ENCODE results near the gene TMC4.
A peak's percentile ranks its signal among the peaks of the same experiment; 100 is the strongest.
"Not testable (repeated sequence)": the region's sequence is repeated elsewhere in the genome, so short reads cannot be mapped to it uniquely, and the experiment has no call there.

Gene TMC4, protein sequence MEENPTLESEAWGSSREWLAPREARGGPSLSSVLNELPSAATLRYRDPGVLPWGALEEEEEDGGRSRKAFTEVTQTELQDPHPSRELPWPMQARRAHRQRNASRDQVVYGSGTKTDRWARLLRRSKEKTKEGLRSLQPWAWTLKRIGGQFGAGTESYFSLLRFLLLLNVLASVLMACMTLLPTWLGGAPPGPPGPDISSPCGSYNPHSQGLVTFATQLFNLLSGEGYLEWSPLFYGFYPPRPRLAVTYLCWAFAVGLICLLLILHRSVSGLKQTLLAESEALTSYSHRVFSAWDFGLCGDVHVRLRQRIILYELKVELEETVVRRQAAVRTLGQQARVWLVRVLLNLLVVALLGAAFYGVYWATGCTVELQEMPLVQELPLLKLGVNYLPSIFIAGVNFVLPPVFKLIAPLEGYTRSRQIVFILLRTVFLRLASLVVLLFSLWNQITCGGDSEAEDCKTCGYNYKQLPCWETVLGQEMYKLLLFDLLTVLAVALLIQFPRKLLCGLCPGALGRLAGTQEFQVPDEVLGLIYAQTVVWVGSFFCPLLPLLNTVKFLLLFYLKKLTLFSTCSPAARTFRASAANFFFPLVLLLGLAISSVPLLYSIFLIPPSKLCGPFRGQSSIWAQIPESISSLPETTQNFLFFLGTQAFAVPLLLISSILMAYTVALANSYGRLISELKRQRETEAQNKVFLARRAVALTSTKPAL

DNA sequence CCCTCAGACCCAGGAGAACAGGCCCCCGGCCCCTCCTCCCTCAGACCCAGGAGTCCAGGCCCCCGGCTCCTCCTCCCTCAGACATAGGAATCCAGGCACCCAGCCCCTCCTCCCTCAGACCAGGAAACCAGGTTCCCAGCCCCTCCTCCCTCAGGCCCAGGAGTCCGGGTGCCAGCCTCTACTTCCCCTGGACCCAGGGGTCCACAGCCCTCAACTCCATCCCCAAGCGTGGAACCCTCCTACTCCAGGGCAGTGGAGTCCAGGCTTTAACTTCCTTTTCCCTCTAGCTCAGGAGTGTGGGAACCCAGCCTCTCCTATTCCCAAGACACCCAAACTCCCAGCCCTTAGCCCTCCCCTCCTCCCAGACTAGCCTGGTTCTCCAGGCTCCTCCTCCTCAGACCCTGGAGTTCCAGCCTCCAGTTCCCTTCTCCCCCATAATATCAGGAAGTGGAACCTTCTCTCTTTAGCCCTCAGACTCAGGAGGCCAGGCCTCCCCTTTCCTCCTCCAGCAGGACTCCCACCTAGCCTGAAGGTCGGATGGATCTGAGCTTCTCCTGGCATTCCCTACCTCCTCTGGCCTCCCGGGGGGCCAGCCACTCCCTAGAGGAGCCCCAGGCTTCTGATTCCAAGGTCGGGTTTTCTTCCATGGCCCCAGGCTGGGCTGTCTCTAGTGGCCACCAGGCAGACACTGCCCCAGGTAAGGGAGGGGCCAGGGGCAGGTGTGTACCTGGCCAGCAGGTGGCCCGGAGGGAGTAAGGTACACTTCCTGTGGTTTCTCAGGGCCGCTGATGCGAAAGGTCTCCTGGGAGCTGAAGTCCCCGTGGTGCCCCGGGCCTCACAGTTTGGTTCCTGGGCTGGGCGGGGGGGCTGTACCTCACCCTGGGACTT is at the start of gene TMC4:
Gene TMC4 (minus strand): TSS at position 690 of the 888 bp plus-strand sequence. CDS start 43 bp downstream, at position 647.
- peak; percentile 34 for DNase-seq

DNA sequence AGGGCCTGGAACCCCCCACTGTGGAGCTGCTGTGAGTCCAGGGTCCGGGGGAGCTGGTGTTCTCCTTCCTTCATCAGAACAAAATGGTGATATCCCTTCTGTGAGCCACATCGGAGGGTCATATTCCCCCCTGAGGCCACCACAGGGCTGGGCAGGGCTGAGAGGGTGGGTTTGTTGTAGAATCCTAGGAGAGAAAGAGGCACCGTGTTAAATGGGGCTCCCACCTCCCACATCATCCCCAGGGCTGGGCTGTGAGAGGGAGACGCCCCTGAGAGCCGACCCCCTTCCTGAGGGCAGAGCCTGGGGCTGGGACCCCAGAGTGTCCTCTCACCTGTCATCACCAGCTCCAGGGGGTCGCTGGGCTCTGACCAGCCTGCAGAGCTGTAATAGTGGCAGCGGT is 49.0 kb upstream of the TMC4 start:
- not testable (repeated sequence) for DNase-seq

DNA sequence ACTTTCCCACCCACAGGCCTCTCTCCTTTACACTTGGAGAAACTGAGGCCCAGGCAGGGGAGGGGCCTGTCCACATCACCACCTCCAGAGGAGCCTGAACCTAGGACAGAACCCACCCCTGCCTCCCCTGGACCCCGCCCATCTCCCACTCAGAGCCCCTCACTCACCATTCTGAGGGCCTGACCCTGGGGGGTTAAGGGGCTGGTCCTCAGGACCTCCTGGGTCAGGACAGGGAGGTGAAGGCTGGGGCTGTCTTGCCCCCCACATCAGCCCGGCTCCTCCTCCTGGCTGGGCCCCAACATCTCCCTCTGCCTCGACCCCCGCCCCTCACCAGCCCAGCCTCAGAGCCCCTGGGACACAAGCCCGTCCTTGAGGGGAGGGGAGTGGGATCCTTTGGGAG is 46.7 kb upstream of the TMC4 start:
- DNase-seq: not testable (repeated sequence)

DNA sequence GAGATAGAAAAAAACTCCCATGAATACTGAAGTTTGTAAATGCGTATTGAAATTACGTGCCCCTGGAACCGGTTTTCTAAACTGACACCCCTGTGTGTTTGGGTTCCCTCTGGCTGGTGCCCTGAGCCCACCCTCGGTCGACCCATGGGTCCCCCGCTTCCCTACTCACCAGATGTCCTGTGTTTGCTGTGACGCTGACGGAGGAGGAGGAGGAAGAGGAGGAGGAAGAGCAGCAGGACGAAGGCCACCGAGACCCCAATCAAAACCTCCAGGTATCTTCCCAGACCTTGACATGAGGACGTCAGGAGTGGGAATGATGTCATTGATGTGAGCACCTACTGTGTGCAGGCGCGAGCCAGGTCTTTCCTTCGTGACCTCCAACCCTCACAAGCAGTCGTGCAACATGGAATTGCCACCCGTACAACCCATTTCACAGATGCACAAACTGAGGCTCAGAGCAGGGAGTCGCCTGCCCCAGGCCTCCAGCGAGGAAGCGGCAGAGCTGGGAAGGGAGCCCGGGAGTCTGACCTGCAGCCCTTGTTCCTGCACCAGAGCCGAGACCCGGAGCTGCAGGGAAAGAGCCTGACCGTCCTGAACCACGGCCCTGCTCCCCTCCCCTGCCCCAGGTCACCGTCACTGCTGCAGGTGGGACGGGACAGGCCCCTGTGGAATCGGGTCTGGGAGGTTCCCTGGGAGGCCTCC is 46.2 kb upstream of the TMC4 start:
- DNase-seq: no peak

DNA sequence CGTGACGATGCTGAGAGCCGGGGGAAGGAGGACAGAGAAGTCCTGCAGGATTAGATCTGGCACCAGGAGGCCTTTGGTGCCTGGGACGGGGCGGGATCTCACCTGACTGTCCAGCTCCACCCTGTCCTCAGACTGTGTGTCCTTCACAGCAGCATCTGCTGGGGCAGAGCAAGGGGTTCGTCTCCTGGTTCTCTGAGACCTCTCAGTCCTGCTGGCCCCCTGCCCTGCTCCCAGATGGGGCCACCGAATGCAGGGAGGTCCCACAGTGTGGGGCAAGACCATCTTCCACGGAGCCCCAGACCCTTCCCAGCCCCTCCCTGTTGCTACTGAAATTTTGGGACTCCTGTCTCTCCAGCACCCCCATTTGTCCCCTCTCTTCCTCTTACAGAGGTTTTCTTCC is 45.3 kb upstream of the TMC4 start:
- no peak for DNase-seq

DNA sequence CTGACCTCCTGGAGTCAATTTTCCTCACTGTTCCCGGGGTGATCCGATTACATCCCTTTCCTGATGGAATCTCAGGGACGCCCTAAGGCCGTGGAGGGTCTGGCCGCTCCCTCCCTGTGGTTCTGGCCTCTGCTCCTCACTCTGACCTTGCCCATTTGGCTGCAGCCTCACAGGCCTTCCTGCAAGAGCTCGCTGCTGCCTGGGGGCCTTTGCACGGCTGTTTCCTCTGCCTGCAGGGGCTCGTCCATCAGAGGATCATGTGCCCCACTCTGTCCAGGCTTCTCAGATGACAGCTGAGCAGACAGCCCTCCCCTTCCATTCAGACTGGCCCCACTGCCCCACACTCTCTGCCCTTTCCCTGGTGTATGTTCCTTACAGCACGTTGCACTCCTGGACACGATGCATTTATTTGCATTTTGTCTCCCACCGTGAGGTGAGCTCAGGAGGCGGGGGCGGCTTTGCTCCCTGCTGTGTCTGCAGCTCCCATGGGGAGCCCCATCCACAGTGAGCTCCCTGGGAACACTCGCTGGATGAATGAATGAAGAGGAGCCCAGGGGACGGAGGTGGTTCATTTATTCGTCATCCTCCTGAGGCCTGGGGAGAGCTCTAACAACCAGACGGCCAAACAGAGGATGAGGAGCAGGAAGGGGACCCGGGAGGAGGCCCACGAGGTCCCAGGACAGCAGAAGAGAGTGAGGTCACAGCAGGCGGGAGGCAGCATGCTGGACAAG is 44.7 kb upstream of the TMC4 start:
- DNase-seq: not testable (repeated sequence)

DNA sequence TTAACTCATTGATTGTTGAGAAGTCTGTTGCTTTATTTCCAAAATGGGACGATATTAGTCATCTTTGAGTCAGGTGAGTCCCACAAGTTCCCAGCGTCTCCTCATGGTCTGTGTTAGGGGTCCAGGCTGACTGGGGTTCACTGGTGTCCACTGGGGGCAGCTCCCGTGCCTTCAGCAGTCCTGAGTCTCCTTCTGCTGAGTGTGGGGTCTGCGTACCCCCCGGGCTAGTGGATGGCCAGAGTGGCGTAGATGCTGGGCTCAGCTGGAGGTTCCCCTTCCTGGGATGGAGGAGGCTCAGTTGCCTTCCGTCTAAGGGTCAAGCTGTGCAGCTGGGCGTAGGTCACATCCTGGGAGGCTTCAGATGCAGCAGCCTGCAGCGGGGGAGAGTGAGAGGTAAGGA is 43.9 kb upstream of the TMC4 start:
- no peak for DNase-seq

DNA sequence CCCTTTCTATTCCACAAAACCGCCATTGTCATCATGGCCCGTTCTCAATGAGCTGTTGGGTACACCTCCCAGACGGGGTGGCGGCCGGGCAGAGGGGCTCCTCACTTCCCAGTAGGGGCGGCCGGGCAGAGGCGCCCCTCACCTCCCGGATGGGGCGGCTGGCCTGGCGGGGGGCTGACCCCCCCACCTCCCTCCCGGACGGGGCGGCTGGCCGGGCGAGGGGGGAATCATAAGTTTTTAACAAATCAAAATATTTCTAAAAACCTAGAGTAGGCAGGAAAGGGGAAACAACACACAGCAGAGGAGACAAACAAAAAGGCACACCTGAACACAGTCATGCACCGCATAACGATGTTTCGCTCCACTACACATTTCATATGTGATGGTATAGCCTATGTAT is 41.8 kb upstream of the TMC4 start:
- DNase-seq: not testable (repeated sequence)

DNA sequence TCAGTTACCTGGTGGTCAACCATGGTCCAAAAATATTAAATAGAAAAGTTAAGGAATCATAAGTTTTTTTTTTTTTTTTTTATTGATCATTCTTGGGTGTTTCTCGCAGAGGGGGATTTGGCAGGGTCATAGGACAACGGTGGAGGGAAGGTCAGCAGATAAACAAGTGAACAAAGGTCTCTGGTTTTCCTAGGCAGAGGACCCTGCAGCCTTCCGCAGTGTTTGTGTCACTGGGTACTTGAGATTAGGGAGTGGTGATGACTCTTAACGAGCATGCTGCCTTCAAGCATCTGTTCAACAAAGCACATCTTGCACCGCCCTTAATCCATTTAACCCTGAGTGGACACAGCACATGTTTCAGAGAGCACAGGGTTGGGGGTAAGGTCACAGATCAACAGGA is 41.3 kb upstream of the TMC4 start:
- DNase-seq: not testable (repeated sequence)

DNA sequence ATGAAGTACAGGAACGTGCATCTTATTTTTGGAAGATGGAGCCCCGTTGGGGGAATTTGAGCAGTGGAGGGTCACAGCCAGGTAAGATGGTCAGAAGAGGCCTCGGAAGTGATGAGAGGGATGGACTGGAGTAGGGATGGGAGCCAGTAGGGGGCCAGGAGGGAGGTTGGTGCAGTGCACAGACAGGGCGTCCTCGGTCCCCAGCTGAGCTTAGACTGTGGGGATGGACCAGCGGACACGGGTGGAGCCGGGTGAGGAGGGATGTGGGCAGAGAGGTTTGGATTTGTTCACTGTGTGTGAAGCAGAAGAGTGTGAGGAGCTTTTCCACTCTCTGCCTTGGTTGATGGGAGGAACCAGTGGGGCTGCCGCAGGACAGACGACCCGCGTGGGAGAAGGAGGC is 38.3 kb upstream of the TMC4 start:
- no peak for DNase-seq

DNA sequence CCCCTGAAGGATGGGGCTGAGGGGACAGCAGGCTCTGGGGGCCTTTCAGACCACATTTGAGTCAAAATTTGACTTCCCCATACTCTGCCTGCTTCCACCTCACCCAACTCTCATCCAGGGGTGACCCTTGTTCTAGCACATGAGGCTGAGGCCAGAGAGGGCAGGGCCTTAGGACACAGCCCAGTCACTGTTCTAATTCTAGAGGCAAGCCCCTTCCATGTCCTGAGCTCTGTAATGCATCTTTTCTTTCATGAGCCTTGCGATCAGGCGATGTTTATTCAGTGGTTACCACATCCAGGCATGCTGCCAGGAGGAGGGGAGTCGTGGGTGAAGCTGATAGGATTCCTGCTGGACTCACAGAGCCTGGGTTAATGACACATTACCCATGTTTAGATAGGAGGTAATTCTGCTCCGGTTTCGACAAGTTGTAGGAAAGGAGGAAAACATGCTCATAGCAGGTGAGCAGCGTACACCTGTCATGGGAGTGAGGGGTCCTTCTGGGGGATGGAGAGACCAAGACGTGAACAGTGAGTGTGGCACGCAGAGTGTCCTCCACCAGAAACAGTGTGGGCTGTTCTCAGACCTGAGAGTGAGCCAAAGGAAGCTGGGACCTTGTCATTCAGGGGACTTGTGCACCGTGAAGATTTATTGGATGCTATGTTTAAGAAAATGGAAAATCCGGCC is 37.0 kb upstream of the TMC4 start:
- peak; percentile 66 for DNase-seq

DNA sequence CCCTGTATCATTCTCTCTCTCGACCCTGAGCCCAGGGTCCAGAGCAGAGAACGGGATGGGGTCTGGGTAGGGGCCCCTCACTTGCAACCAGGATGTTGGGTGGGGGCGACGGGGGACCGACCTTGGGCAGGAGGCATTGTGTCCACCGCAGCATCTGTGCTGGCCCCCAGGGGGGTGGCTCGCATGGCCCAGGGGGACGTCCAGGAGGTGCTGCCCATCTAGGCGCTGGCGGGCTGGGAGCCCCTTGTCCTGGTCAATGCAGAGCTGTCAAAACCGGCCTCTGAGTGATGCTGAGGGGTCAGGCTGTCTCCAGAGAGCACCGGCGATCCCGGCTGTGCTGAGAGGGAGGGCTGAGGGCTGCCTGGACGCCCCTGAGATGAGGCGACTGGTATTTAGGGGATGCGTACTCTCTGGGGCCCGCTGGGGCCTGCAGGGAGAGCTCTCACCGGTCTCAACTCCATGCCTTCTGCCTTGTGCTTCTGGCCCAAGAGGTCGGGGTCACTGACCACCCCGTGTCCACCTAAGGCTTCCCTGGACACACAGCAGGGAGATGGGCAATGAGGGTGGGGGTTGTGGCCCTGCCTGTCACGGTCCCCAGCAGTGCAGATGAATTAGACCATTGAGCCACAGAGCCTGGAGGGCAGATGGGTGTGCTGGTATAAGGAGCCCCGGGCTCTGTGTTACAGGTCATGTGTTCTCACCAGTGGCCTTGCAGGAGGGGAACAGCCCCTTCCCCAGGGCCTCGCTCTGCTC is 36.3 kb upstream of the TMC4 start:
- no peak for DNase-seq

DNA sequence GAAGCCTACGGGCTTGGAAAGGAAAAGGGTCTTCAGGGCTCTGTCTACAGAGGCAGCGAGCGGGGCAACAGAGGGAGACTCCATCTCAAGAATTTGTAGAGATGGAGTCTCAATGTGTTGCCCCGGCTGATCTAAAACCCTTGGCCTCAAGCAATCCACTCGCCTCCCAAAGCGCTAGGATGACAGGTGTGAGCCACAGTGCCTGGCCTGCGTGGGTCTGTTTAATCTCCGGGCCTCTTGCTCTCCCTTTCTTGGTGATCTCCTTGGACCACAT is 35.8 kb upstream of the TMC4 start:
- DNase-seq: no peak

DNA sequence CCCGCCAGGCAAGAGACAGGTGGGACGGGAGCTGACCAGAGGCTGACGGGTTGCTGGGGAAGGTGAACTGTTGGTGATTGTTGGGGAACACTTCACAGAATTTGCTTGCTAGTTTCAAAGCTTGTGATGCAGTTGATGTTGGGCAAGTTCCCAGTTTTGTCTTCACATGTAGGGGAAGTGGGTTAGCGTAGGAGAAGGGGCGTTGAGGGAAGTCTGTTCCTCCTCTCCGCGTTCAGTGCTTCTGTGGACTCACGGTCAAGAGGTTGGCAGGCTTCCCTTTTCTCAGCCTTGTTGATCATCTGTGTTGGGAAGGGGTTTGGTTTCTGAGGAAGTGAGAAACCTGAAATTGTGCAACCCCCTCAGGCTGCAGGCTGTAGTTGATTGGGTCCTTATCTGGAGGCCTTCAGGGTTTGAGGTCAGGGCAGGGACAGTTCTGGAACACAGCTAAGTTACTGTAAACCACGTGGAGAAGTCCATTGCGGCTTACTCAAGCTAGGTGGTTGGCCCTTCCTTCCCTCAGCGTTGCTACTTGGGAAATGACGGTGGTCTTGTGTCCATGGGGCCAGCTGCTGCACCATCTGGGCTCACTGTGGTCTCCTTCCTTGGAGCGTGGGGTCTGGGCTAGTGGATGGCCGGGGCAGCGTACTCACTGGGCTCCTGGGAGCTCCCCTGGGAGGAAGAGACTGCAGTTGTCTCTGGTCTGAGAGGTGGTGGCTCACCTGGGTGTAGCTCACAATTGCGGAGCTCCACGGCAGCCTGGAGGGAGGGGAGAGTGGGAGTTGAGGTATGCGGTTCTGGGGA is 35.2 kb upstream of the TMC4 start:
- no peak for DNase-seq

DNA sequence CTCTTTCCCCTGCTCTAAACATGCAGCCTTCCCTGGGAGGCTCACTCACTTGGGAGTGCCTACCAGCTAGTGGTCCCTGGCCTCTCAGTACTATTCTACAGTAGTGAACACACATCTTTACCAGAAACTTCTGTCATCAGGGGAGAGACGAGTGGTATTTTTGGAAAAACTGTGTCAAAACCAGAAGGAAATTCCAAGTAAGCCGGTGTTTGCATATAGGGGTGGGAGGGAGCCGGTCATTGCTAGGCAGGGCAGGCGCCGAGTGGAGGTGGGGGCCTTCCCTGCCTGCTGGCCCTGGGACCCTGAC is 34.7 kb upstream of the TMC4 start:
- no peak for DNase-seq

DNA sequence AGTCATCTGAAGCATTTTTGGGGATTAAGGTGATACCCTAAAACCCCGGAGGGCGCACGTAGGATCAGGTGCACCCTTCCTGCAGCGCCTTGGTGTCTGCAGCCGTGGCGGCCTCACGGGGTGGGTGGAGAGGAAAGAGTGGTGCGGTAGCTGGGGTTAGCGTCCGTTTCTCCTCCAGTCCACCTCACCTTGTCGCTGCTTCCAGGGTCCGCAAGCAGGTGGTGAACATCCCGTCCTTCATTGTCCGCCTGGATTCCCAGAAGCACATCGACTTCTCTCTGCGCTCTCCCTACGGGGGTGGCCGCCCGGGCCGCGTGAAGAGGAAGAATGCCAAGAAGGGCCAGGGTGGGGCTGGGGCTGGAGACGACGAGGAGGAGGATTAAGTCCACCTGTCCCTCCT is 34.2 kb upstream of the TMC4 start:
- DNase-seq: not testable (repeated sequence)

DNA sequence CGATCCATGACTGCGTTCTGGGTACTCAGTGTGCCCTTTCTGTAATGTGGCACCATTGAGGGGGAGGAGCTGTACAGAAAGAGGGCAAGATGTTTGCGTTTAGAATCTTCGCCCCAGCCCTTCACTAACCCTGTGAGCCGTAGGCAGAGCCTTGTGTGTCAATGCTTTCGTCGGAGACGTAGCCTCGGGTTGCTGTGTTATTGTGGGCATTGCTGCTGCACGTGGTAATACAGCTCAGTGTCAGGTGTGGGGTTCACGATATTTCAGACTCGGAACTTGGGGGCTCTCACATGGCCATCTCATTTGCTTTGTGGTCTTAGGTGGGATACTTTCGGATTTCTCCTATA is 33.8 kb upstream of the TMC4 start:
- DNase-seq: no peak

DNA sequence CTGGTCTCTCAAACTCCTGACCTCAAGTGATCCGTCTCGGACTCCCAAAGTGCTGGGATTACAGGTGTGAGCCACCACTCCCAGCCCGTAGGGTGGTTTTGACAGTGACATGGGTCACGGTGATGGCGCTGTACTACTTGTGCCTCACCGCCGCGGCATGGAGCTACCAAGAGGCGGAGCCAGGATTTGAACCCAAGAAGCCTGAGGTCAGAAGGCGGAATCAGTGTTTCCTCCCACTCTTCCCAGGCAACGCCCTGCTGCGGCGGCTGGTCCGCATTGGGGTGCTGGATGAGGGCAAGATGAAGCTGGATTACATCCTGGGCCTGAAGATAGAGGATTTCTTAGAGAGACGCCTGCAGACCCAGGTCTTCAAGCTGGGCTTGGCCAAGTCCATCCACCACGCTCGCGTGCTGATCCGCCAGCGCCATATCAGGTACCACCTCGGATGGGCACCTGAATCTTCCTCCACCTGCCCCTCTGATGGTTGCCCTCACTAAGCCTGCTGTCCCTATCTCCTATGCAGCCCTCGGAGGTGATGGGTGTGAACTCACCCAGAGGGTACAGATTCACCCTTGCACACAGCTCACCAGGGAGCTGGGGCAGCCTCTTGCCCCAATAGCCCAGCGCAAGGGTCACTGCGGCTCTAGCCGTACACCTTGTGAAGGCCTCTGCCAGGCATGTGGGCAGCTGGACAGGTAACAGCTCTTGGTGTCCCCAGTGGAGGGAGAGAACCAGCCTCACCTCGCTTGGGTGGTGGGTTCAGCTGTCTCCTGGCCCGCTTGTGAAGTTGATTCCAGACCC is 33.3 kb upstream of the TMC4 start:
- no peak for DNase-seq

DNA sequence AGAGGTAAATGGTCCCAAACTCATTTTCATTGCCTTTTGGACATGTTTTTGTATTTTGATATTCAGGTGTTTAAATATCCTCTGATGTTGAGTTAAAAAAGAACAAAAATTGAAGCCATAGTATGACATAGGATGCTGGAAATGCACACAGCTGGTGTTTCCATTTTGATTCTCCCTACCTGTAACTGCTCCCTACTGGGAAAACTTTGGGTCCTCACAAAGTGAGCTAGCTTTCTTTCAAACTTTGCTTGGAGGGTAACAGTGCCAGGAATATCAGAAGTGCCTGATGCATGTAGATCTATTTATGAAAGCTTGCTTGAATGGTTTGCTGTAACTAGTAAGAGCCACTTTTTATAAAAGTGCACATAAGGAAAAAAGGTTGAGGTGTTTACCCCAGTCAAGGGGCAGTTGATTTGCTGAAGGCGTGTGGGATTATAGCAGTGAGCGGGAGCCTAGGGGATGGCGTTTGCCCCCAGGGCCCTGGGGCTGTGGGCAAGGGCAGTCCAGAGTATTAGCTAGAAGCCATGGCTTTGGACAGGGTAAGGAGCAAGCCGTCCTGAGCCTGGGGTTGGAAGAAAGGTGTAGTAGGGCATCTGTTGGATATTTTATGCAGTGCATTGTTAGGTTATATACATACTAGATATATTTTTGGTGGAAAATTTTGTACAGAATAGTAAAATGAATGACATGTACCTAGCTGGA is 32.0 kb upstream of the TMC4 start:
- no peak for DNase-seq

All from NCI-H2171 treated with DMSO at 0.1 percent for 48 hours (cell line).